Testis (tissue), 2 donors: ENCODE measurements around the gene AP1S3.

ENCODE experiments used
- CTCF ChIP-seq, 3 experiments: fragments of 450-650 bp in 2 of 3; fragments of 200-600 bp in 1 of 3; sonication (generic) in 1 of 3; IDR thresholded peaks; one replicate each; pipeline ENCODE4 v1.5.1; 2016 to 2019; ENCODE audit warnings: antibody characterized with exemption in 3 of 3, mild to moderate bottlenecking in 2 of 3, moderate library complexity in 1 of 3
- POLR2A ChIP-seq: fragments of 450-650 bp; IDR thresholded peaks from one replicate; pipeline ENCODE4 v1.6.1; 2017; ENCODE audit warnings: antibody characterized with exemption, mild to moderate bottlenecking, moderate library complexity

DNA sequence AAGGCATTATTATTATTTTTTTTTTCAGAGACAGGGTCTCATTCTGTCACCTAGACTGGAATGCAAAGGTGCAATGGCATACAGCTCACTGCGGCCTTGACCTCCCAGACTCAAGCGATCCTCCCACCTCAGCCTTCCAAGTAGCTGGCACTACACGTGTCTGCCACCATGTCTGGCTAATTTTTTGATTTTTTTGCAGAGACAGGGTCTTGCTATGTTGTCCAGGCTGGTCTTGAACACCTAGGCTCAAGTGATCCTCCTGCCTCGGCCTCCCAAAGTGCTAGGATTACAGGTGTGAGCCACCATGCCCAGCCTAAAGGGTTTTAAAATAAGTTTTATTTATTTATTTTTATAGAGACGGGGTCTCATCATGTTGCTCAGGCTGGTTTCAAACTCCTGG lies 45.3 kb upstream of the AP1S3 start:
- TF ChIP-seq POLR2A (no peak), CTCF (IDR thresholded peaks at IDR 0.05) (no peak)
